Measurements from ENCODE around the gene KIF1C.
"Not testable (repeated sequence)": the region's sequence is repeated elsewhere in the genome, so short reads cannot be mapped to it uniquely, and the experiment has no call there.

The KIF1C gene

DNA sequence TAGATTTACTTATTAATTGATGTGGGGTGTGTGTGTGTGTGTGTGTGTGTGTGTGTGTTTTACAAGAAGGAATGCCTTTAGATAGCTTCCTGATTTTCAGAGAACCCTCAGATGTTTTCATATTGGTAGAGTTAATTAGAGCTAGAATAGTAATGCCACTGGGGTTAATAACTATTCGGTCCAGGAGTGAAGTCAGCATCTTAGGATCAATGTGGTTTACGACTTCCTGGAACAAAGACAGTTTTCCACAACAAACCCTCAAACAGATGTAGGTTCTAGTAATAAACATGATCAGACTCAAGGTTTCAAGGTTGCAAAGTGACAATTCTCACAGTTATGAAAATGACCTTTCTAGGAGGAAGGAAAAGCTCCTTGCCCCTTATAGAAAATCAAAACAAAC is 49.7 kb downstream of the KIF1C start:
- DNase-seq, result no peak

DNA sequence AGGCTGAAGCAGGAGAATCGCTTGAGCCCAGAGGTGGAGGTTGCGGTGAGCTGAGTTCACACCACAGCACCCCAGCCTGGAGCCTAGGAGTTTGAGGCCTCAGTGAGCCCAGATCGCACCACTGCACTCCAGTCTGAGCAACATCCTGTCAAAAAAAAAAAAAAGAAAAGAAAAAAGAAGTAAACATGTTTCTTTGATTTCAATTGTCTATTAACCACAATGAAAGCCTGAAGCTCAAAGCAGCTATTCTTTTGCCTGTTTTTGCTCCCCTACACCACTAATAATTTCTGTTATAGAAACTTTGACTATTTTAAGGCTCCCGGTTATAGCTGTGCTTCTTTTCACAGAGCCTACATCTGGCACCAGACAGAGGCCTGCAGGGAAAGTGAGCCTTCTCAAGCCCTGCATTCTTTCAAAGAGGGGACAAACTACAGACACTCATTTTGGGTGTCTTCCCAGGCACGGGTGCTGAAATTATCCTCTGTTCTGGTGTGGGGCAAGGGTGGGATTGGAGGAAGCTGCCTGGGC is 51.6 kb downstream of the KIF1C start:
- DNase-seq, result peak; percentile 89

DNA sequence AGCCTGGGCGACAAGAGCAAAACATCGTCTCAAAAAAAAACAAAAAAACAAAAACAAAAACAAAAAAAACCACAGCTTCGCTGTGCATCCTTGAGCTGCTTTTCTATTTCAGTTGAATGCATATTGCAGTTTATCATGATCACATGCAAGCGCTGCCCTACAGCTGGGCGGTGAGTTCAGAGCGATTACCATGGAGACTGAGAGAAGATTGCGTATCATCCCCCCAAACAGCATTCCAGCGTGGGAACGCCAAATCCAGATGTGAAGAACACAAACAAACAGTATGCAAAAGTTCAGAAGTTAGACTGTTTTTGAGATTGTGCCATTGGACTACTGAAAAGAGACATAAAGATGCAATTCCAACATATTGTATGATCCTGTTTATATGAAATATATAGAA is 52.5 kb downstream of the KIF1C start:
- no peak for DNase-seq

DNA sequence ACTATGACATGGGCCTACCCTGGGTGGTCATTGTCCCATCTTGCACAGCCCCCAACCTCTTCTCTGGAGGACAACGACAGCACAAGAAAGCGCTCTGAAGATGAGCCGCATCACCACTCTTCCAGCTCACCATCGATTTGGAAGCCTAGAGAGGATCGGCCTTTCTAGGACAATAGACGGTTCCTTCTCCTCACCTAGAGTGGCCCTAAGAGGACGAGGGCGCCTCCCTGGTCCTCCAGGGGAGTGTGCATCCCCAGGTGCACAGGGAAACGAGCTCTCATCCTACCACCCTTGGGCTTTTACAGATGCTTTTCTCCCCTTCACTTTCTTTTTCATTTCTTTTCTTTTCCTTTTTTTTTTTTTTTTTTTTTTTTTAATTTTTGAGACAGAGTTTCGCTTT is 57.8 kb downstream of the KIF1C start:
- DNase-seq, result no peak

GRCh38 chr17:5065227-5065744 is 67.5 kb downstream of the KIF1C start:
- no peak for DNase-seq

DNA sequence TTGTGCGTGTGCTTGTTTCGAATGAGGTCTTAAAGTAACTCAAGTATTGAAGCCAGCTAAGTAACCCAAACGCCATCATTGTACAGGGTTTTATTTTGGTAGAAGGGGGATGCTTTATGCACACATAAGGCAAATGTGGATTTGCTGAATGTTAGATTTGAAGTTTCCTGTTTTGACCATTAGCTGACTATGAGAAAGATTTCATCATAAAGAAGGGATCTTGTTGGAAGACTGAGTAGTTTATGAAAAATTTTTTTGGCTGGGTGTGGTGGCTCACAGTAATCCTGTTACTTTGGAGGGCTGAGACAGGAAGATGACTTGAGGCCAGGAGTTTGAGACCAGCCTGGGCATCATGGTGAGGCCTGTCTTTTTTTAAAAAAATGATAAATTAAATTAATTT is 70.5 kb downstream of the KIF1C start:
- DNase-seq, result no peak

DNA sequence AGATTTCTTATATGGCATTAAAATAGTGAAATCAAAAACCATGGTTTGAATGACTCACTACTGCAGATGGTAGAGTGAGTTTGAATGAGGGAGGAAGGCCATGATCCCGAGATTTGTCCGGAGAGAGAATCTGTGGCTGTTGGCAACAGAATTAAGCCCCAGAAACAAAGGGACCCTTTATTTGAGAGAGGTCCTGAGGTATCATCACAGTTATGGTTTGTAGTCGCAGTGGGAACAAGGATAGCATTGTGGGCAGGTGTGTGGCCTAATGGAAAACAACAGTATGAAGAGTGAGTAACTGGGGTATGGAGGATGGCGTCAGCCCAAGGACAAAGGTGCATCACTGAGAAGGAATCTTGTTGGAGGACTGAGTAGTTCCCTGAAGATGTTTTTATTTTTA is 72.0 kb downstream of the KIF1C start:
- DNase-seq, result no peak

GRCh38 chr17:5075472-5075871 is 77.7 kb downstream of the KIF1C start:
- DNase-seq, result not testable (repeated sequence)

- DNase-seq, result not testable (repeated sequence)
Observed at GRCh38 chr17:5077275-5077674, 79.5 kb downstream of the KIF1C start.

DNA sequence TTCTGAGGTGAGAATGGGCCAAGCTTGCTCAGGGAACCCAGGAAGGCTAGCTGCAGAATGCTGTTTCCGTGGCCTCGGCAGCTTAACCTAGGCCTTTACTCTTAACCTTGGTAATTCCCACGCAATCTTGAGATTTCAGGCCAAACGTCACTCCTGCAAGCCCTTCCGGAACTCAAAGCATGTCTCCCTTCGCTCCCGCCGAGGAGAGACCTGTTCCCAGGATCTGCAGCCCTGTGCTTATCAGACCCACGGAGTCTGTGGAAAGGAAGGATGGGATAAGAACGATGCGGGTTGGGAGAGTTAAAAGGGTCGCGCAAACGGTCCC is 80.0 kb downstream of the KIF1C start:
- no peak for DNase-seq

All from CD4-positive, alpha-beta T cell treated with Interleukin-4 for 4 hours (primary cell).